ENCODE results near the gene HDX.
A peak's percentile ranks its signal among the peaks of the same experiment; 100 is the strongest.
"Not testable (repeated sequence)": the region's sequence is repeated elsewhere in the genome, so short reads cannot be mapped to it uniquely, and the experiment has no call there.

HDX gene

DNA sequence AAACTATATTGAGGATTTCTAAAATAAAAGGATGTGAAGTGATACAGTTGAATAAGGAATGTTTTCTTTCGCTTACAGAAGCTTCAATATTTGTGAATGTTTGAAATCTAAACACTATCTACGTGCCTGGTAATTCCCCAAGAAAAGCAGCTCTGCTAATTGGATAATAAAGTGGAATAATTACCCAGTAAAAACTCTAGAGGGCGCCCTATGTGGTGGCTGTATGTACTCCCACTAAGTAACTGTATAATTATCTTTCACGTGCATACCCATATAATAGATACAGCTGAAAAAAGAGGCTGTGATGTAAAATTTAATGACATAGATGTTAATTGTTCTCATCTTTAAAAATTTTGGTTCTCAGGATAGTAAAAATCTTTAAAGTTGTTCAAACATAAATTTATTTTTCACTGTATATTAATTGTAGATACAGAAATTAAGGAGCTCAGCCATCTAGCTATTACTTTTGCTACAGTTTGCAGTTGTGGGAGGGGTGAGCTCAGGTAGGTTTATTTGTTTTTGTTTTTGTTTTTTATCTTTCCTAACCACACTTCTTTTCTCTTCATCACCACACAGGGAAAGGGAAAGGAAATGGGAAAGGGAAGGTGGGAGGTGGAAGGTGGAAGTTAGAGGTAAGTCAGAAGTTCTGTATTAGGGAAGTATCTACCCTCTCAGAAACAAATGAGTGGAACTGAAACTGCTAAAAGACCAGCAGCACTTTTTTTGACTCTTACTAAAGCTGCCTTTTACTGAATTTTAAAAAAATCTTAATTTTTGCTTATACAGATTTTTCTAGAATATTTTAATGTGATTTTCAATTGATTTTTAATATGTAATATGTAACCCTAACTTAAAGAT is 162.5 kb downstream of the HDX start:
- FAIRE-seq, result peak; percentile 87

DNA sequence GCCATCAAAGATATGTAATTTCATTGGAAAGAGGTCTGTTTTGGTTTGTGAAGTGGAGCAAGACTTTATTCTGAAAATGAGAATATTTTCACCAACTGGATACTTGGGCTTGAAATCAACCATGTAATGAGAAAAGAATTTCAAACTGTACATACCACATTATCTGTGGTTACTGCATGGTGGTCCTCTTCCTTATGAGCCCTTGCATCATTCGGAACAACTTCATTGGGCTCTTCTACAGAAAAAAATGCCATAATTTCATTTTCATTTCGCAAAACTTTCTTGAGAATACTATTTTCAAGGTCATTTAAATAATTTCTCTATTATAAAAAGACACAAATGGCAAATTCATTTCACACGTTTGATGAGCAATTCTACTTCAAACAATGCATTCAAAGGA is 165.6 kb downstream of the HDX start:
- FAIRE-seq, result no peak

DNA sequence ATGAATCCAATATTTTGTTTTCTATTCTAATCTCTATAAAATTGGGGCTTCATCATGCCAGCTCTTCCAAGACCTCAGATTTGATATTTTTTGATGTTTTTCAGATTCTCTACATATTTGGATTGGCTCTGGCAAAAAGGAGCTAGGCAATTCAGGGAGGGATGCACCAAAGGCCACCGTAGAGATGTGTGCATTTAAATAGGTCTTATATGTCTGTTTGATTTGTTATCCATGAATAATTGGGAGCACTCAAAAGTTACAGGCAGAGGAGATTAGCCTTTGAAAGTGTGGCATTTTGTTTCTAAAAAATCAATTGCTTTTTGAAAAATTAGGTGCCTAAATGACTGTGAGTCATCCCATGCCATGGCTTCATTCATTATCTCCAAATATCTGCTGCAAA is 167.1 kb downstream of the HDX start:
- no peak for FAIRE-seq

GRCh38 chrX:84322083-84322827 is 180.0 kb downstream of the HDX start:
- no peak for FAIRE-seq

DNA sequence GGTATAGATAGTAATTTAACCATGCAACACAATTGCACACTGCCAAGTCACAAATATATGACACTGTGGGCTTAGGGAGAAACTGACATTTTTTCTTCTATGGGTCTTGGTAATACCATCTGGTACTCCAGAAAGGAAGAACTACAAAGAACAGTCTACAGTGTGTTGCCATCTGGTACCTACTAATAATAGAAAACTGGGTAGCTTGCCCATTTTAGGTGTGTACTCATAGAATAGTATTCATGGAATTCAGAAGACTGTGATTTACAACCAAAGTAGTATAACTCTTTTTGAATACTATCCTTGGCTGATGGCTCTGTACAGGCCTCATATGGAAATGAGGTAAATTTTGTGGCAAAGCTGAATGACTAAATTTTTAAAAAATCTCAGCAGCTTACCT is 181.6 kb downstream of the HDX start:
- FAIRE-seq, result no peak

DNA sequence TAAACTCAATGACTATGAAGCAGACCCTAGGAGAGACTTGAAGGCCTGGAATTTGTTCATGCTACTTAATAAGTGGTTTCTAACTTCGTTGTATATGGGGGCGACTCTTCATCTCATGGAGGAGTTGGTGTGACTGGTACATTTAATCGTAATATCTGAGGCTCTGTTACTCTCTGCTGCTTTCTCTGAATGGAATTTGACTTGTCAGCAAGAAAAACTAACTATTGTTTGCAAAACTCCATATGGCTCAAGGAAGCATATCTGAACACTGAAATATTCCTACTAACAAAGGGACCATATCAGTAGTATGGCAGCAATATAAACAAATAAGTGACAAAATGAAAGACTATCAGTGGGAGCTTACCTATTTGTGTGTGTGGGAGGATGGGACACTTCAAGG is 182.2 kb downstream of the HDX start:
- no peak for FAIRE-seq

DNA sequence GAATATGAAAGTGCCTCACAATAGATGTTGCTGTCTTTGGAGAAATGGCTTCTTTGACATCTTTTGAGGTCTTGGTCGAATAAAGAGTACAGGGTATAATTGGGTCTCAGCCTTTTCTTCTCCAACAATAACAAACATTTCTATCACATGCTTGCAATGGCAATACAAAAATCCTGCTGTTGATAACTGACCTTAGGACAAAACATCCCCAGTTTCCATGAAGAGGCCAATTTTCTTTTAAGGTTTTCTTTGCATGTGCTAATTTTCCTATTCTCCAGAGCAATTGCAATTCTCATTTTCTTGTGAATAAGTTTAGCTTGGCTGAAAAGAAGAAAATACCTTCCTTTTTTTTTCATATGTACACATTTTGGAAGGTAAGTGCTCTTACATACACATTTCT is 183.6 kb downstream of the HDX start:
- no peak for FAIRE-seq

- not testable (repeated sequence) for FAIRE-seq
Observed at GRCh38 chrX:84315946-84316345, 186.3 kb downstream of the HDX start.
